AG04449 (cell line): Measurements from ENCODE around the gene SLX4IP.

Experiments used
- CTCF ChIA-PET: fragments of 350-600 bp; formaldehyde crosslinking; extraction: SDS; loops from one replicate; lab custom pipeline; 2021; ENCODE audit warnings: antibody characterized with exemption; lab: Yijun Ruan, JAX
- POLR2A ChIA-PET: fragments of 400-600, 350-600 bp; formaldehyde crosslinking; extraction: SDS; loops from one replicate; lab custom pipeline; 2020; ENCODE audit warnings: antibody characterized with exemption, inconsistent platforms; lab: Yijun Ruan, JAX
- DNase-seq: peaks from one replicate; pipeline ENCODE4 v3.0.0-alpha.2; 2010; ENCODE audit warnings: low read depth, low spot score
- H3K4me3 ChIP-seq: 2 replicates; pipeline ENCODE4 v1.5.1; 2011; ENCODE audit warnings: low read depth, mild to moderate bottlenecking, control low read depth, low read length
- TF ChIP-seq, protein P1 (sequence below): IDR thresholded peaks from one replicate; pipeline ENCODE4 v1.5.1; 2011; ENCODE audit warnings: mild to moderate bottlenecking, moderate library complexity, low read length, control low read depth, inconsistent platforms; ENCODE audit not compliant: insufficient read depth; ENCODE audit errors: missing control alignments

The SLX4IP gene

DNA sequence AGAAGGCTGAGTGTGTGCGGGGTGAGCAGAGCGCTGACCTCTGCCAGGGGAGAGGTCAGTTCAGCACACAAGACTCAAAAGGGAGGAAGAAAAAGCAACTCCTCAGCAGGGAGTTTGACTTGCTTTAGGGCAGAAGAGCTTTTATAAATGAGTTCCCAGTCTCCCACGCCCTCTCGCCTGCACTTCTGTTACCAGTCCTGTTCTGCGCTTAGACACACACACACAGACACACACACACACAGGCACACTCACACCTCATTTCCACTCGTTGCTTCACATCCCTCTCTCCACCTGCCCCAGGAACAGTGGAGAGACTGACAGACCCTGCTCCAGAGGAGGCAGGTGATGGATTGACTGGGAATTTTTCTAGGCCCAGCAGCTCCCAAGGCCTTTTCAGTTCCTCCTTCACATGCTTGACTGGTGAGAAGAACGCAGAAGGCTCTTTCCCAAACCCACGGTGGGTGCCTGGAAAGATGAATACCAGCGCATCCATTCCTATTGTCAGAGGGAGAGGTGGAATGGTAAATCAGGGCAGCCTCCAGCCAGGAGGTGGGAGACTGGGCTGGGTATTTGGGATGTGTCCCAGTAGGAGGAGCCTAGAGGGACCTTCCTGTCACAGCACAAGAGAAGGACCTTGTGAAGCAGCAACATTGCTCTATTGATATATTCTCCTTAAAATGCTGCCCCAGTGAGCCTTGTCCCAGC lies 195.0 kb downstream of the SLX4IP start:
- no peak overlapping the region for H3K4me3 ChIP-seq
- ChIA-PET POLR2A (no interaction called here), CTCF (no interaction called here)
- no peak for DNase-seq
- TF ChIP-seq, protein P1, sequence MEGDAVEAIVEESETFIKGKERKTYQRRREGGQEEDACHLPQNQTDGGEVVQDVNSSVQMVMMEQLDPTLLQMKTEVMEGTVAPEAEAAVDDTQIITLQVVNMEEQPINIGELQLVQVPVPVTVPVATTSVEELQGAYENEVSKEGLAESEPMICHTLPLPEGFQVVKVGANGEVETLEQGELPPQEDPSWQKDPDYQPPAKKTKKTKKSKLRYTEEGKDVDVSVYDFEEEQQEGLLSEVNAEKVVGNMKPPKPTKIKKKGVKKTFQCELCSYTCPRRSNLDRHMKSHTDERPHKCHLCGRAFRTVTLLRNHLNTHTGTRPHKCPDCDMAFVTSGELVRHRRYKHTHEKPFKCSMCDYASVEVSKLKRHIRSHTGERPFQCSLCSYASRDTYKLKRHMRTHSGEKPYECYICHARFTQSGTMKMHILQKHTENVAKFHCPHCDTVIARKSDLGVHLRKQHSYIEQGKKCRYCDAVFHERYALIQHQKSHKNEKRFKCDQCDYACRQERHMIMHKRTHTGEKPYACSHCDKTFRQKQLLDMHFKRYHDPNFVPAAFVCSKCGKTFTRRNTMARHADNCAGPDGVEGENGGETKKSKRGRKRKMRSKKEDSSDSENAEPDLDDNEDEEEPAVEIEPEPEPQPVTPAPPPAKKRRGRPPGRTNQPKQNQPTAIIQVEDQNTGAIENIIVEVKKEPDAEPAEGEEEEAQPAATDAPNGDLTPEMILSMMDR = no peak

DNA sequence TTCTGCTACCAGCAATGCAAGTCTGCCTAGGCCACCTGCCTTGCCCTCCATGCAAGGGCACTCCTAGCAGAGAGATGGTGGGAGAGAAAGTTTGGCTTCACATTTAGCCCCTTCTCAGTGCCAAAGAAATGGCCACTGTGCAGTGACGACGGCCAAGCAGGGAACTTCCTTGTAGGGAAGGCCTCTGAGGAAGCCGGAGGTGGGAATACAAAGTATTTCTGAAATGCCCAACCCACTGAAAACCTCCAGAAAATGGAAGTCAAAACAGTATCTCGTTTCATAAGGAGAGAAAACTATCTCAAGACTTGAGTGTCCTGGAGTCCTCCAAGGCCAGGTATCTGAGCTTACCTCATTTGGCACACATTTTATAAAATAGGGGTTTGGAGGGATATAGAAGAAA lies 196.0 kb downstream of the SLX4IP start:
- TF ChIP-seq, protein P1 = no peak
- CTCF ChIA-PET = interaction anchor here (1.4 kb wide), 1 partner anchor 9 kb away, joined by 3 read pairs; no protein-coding TSS in a partner anchor

DNA sequence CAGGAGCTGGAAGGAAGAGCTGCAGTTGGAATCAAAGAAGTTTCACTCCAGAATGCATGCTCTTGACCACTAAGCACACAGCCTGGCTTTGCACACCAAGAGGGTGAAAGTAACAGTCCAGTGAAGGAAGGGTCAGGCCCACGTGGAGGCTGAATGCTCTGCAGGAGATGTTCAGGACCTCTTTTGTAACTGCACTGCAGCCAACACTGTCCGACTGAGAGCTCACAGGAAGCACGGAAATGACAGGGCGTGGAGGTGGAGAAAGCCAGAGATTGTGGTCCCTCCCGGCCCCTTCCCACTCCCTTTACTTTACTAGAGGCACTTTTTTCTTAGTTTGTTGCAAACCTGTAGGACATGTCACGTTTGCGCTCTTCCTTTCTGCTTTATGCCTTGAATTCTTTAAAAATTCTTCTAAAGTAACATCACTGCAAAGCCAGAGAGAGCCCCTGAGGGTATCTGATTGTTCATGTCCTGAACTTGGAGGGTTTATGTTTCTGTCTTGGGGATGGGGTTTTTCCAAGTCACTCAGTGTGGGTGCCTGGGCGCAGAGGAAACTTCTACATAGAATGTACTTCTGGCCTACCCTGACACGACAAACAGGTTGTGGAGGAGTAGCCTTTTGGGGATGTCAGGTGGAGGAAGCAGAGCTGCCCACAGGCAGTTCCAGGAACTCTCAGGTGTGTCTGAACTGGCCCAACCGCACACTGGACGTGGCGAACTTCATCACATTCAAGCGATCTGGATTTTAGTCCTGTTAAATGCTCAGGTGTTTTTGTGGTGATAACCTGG lies 197.8 kb downstream of the SLX4IP start:
- TF ChIP-seq, protein P1 = no peak
- POLR2A ChIA-PET = no interaction called here
- DNase-seq = no peak
- H3K4me3 ChIP-seq = no peak overlapping the region
- CTCF ChIA-PET = interaction anchor here (0.9 kb wide), 1 partner anchor 39 kb away, joined by 3 read pairs; no protein-coding TSS in a partner anchor

More for the DNA sequence above, 196.0 kb downstream of the SLX4IP start:
- no peak overlapping the region for H3K4me3 ChIP-seq
- no peak for DNase-seq
- POLR2A ChIA-PET = no interaction called here

DNA sequence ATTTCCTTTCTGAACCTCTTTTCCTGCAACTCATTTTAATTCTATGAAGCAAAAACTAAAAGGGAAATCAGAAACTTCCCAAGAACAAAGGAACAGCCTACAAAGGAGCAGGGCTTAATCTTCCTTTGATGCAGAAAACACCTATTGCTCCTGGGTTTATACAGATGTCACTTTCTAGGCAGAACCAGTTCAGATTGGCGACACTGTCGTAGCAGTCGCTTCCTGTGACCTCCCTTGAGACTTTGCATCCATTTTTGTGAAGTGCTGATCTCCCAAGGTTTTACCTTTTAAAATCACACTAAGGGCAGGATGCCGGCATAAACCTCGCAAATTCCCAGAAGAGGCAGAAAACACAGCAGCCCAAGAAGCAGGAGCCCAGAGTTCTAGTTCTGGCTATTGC lies 198.6 kb downstream of the SLX4IP start:
- no peak for DNase-seq
- TF ChIP-seq, protein P1 = no peak
- POLR2A ChIA-PET = no interaction called here
- CTCF ChIA-PET = interaction anchor here (0.9 kb wide), 1 partner anchor 9 kb away, joined by 3 read pairs; no protein-coding TSS in a partner anchor
- no peak overlapping the region for H3K4me3 ChIP-seq

DNA sequence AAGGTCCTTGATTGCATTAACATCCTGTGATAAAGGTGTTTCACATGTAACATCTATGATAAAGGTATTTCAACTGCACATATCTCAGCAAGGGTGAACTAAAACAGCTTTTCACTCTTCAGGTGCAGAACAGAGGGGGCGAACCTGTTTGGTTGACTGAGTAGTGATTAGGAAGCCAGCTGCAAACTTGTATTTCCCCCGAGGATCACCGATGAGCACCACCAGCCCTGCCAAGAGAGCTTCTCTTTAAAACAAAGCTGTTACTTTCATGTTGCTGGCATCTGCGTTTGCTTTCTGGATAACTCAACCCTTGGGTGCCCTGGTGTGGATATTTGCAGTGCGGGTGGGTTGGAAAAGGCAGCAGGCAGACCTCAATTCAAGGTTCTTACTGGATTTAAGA lies 199.1 kb downstream of the SLX4IP start:
- no peak overlapping the region for H3K4me3 ChIP-seq
- POLR2A ChIA-PET = no interaction called here
- CTCF ChIA-PET = interaction anchor here (0.9 kb wide), 1 partner anchor 9 kb away, joined by 3 read pairs; no protein-coding TSS in a partner anchor
- TF ChIP-seq, protein P1 = no peak
- DNase-seq = no peak
